Ascending aorta (tissue), 2 donors: ENCODE results near the gene FNBP1L. TPM values are rescaled to one million over a fixed set of nuclear protein-coding genes. Genes with fewer than 3 reads are reported as not detected.

Experiments used
- DNase-seq, 2 donors: peaks; one replicate each; pipeline ENCODE4 v3.0.0-alpha.2; 2019; ENCODE audit warnings: low spot score in 2 of 2
- H3K27ac ChIP-seq, 2 donors: fragments of 200-600 bp; sonication (generic); one replicate each; pipeline ENCODE4 v1.5.1; 2016 to 2017; ENCODE audit warnings: mild to moderate bottlenecking in 1 of 2
- H3K27me3 ChIP-seq: fragments of 200-600 bp; sonication (generic); one replicate; pipeline ENCODE4 v1.5.1; 2017
- H3K36me3 ChIP-seq, 2 donors: fragments of 200-600 bp; sonication (generic); one replicate each; pipeline ENCODE4 v1.5.1; 2016
- H3K4me1 ChIP-seq, 2 donors: fragments of 200-600 bp; sonication (generic); one replicate each; pipeline ENCODE4 v1.5.1; 2016 to 2017; ENCODE audit warnings: mild to moderate bottlenecking in 1 of 2
- H3K4me3 ChIP-seq, 2 donors: fragments of 200-600 bp; sonication (generic); one replicate each; pipeline ENCODE4 v1.5.1; 2016 to 2017; ENCODE audit warnings: mild to moderate bottlenecking in 1 of 2
- H3K9me3 ChIP-seq, 2 donors: fragments of 200-600 bp; sonication (generic); one replicate each; pipeline ENCODE4 v1.5.1; 2016
- CTCF ChIP-seq, 3 experiments: fragments of 200-600 bp in 2 of 3; fragments of 450-650 bp in 1 of 3; sonication (generic) in 2 of 3; IDR thresholded peaks; one replicate each; pipeline ENCODE4 v1.5.1; 2016 to 2019; ENCODE audit warnings: antibody characterized with exemption in 3 of 3, mild to moderate bottlenecking in 1 of 3, moderate library complexity in 1 of 3
- intact Hi-C: fragments of 100-400 bp; cut with DNase I; formaldehyde crosslinking; loops from one replicate; pipeline ENCODE4 v1.15.1; 2023
- total RNA-seq: library from RNA; depleted of rRNA; stranded (reverse); fragments of >200 nt; gene quantifications from one replicate; pipeline ENCODE4 v1.1.0, GENCODE V29; 2016

The FNBP1L gene
- total RNA-seq, 1 donor from 2014 or later = 12.6 TPM

DNA sequence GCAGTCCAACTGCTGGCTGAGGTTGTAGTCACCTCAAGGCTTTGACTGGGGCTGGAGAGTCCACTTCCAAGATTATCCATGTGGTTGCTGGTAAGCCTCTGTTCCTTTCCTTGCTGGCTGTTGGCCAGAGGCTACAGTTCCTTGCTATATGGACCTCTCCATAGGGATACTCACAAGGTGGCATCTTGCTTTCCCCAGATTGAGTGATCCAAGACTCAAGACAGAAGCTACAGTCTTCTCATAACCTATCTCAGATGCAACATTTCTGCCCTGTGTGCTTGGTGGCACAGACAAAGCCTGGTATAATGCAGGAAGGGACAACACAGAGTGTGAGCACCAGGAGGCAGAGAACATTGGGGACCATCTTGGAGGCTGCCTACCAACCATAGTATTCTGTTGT lies 111.8 kb downstream of the FNBP1L start:
- no peak for DNase-seq
- no peak overlapping the region for H3K4me3 ChIP-seq
- no peaks in the 10 kb centered on the region for H3K4me1 ChIP-seq
- H3K9me3 ChIP-seq = no peaks in the 10 kb centered on the region
- H3K27ac ChIP-seq = no peak overlapping the region
- H3K27me3 ChIP-seq = no peaks in the 10 kb centered on the region
- intact Hi-C loops = loop anchor here (10.0 kb wide), 2 partner anchors 115 to 255 kb away; partner anchors contain the start of gene FNBP1L
- no peak for TF ChIP-seq CTCF (IDR thresholded peaks at IDR 0.05)
- H3K36me3 ChIP-seq = peaks cover 11 to 59% of the 10 kb centered on the region in 2 donors

DNA sequence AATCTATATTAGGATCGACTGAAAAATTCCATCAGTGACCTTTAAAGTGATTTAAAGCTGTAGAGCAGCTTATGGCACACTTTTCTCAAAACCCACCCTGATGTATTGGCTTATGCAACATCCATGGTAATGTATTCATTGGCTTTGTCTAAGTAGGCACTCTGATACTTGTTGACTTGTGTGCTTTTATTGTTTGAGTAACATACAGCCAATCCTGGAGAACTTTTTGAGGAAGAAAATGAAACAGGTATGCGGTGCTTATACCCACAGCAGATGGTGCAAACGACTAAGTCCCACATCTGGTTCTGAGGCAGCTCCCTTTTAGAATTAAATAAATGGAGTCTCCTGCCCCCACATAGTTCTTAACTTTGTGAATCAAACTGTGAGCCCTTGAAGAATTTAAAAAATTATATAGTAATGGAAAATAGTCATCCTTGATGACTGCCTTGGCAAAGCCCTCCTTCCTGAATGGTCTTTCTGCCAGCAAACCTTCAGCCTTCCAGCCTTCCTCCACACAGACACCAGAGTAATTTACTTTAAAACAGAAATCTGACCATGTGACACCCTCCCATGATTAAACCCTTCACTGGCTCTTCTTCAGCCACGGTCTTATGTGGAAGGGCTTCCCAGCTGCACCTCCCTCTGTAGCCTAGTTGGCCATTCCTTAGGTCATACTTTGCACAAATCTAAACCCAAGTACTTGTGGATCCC lies 117.7 kb downstream of the FNBP1L start:
- no peaks in the 10 kb centered on the region for H3K27me3 ChIP-seq
- no peak for TF ChIP-seq CTCF (IDR thresholded peaks at IDR 0.05)
- H3K36me3 ChIP-seq = peaks cover 39 to 87% of the 10 kb centered on the region in 2 donors
- no peak overlapping the region for H3K4me3 ChIP-seq
- DNase-seq = no peak
- peak overlapping the region; percentile 41 to 68 for H3K27ac ChIP-seq
- no peaks in the 10 kb centered on the region for H3K9me3 ChIP-seq
- intact Hi-C loops = no loop called here
- H3K4me1 ChIP-seq = peaks cover 0 to 3% of the 10 kb centered on the region in 2 donors

DNA sequence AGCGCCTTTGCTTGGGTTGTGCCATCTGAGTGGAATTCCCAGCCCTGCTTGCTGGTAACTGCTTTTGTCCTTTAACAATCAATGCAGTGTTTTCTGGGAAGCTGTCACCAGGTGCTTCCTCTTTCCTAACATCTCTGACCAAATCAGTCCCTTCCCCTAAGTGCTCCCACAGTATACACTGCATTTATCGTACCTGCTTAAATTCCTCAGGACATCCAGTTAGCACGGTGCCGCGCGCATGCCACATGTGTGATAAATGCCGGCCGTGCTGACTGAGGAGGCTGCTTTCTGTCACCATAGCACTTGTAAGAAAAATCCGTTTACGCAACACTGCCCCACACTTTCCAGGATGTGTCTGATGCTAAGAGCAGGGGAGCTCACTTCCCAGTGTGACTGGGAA lies 118.3 kb downstream of the FNBP1L start:
- H3K36me3 ChIP-seq = peaks cover 45 to 86% of the 10 kb centered on the region in 2 donors
- intact Hi-C loops = no loop called here

DNA sequence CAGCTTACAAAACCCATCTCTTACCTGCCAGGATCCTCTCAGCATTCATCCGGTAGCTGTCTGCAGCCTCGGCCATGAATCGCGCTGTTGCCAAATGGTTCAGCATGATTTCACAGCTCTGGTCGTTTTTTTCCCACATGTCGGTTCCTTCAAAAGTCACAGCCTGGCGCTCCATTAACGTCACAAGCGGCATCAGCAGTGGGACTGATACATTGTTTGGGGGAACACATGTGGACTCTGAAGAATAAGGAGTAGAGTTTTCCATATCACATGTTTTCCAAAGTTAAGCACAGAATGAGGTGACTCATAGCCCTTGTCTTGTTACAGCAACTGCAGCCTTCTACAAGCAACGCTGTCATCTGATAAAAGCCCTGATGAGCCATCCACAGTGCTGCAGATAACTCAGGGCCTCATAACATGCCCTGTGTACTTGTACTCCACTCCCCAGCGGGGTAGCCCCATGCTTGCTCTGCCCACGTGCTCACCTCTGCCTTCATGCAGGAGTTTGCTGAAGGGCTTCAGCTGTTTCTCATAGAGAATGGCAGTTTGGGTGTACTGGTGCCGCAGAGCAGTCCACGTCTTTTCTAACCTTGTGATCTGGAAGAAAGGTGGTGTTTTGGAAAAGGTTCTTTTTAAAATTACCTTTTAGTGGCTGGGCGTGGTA lies 119.5 kb downstream of the FNBP1L start:
- Histone ChIP-seq H3K4me1 (peaks cover 0 to 3% of the 10 kb centered on the region in 2 donors), H3K4me3 (no peak overlapping the region), H3K36me3 (peaks cover 50 to 86% of the 10 kb centered on the region in 2 donors), H3K27me3 (no peaks in the 10 kb centered on the region), H3K27ac (peak overlapping the region; percentile 41 to 68), H3K9me3 (no peaks in the 10 kb centered on the region)
- intact Hi-C loops = no loop called here
- no peak for TF ChIP-seq CTCF (IDR thresholded peaks at IDR 0.05)
- no peak for DNase-seq

More for the DNA sequence above, 118.3 kb downstream of the FNBP1L start:
- Histone ChIP-seq H3K4me1 (peaks cover 0 to 3% of the 10 kb centered on the region in 2 donors), H3K9me3 (no peaks in the 10 kb centered on the region), H3K4me3 (no peak overlapping the region), H3K27ac (peak overlapping the region; percentile 41 to 68), H3K27me3 (no peaks in the 10 kb centered on the region)
- TF ChIP-seq CTCF (IDR thresholded peaks at IDR 0.05) = no peak
- no peak for DNase-seq

- Histone ChIP-seq H3K27me3 (no peaks in the 10 kb centered on the region), H3K9me3 (no peaks in the 10 kb centered on the region), H3K4me3 (no peak overlapping the region), H3K4me1 (peaks cover 0 to 3% of the 10 kb centered on the region in 2 donors), H3K27ac (peak overlapping the region in 1 of 2 donors; percentile 6), H3K36me3 (peaks cover 66 to 86% of the 10 kb centered on the region in 2 donors)
- TF ChIP-seq CTCF (IDR thresholded peaks at IDR 0.05) = no peak
- intact Hi-C loops = no loop called here
- DNase-seq = no peak
Measured at GRCh38 chr1:93569489-93569888, 121.6 kb downstream of the FNBP1L start.
